GM12878 (cell line): ENCODE data around the gene GLOD5.

ENCODE experiments used
- CBX3 ChIP-seq: fragments of 200-600 bp; sonication (generic); IDR thresholded peaks from 2 replicates; pipeline ENCODE4 v1.6.1; 2016; ENCODE audit warnings: low read depth, borderline replicate concordance
- CTCF ChIP-seq, 3 experiments: IDR thresholded peaks in 2 of 3; conservative IDR thresholded peaks in 1 of 3; 2 replicates each; pipeline ENCODE4 v1.5.1; 2011; ENCODE audit warnings: low read depth in 3 of 3, low read length in 3 of 3, mild to moderate bottlenecking in 3 of 3, control low read depth in 2 of 3, moderate library complexity in 2 of 3, inconsistent platforms in 1 of 3, mixed read lengths in 1 of 3; ENCODE audit not compliant: control insufficient read depth in 2 of 3, insufficient read depth in 1 of 3; ENCODE audit errors: extremely low read depth in 1 of 3
- EZH2 ChIP-seq: IDR thresholded peaks from 2 replicates; pipeline ENCODE4 v1.6.1; 2012; ENCODE audit warnings: low read depth, mild to moderate bottlenecking, control low read depth, inconsistent platforms, low read length, borderline replicate concordance; ENCODE audit not compliant: control insufficient read depth
- GABPA ChIP-seq: IDR thresholded peaks from 2 replicates; pipeline ENCODE4 v1.6.1; 2014; ENCODE audit warnings: antibody characterized with exemption, low read depth, mild to moderate bottlenecking, inconsistent platforms
- MAX ChIP-seq: IDR thresholded peaks from 2 replicates; pipeline ENCODE4 v1.6.1; 2012; ENCODE audit warnings: low read depth, low read length, improper control_type of control experiment
- RFX5 ChIP-seq: IDR thresholded peaks from 2 replicates; pipeline ENCODE4 v1.6.1; 2011; ENCODE audit warnings: low read depth, low read length, improper control_type of control experiment
- SIN3A ChIP-seq: IDR thresholded peaks from 2 replicates; pipeline ENCODE4 v1.6.1; 2012; ENCODE audit warnings: low read depth, low read length, improper control_type of control experiment
- SMC3 ChIP-seq: IDR thresholded peaks from 2 replicates; pipeline ENCODE4 v1.6.1; 2011; ENCODE audit warnings: low read length, improper control_type of control experiment, borderline replicate concordance
- TCF12 ChIP-seq: IDR thresholded peaks from 2 replicates; pipeline ENCODE4 v1.6.1; 2011; ENCODE audit warnings: low read depth, mild to moderate bottlenecking, low read length
- TCF7 ChIP-seq: IDR thresholded peaks from 2 replicates; pipeline ENCODE4 v1.6.1; 2014; ENCODE audit warnings: antibody characterized with exemption, borderline replicate concordance
- ZSCAN29 ChIP-seq: fragments of 450-650 bp; IDR thresholded peaks from 2 replicates; pipeline ENCODE4 v1.6.1; 2017; ENCODE audit warnings: mild to moderate bottlenecking, moderate library complexity

- no peak for TF ChIP-seq MAX
- TF ChIP-seq CTCF (IDR thresholded peaks at IDR 0.05 in 2 of 3, conservative IDR thresholded peaks at IDR 0.05 in 1 of 3; ENCODE audit: control insufficient read depth in 2 of 3, extremely low read depth in 1 of 3, insufficient read depth in 1 of 3, low read depth in 3 of 3, low read length in 3 of 3) = no peak
- TF ChIP-seq CBX3 = no peak
- TF ChIP-seq GABPA = no peak
- no peak for TF ChIP-seq TCF7
- TF ChIP-seq EZH2 = no peak
- no peak for TF ChIP-seq SIN3A
- no peak for TF ChIP-seq ZSCAN29
- TF ChIP-seq SMC3 = no peak
- no peak for TF ChIP-seq TCF12
- no peak for TF ChIP-seq RFX5
Measured at GRCh38 chrX:48818866-48819265, 57.3 kb downstream of the GLOD5 start.
